ENCODE results near the gene DNAH10. TPM values are rescaled to one million over a fixed set of nuclear protein-coding genes. Genes with fewer than 3 reads are reported as not detected.
"Not testable (repeated sequence)": the region's sequence is repeated elsewhere in the genome, so short reads cannot be mapped to it uniquely, and the experiment has no call there.

The DNAH10 gene
- total RNA-seq, 1 donor, result 0.21 TPM

- Histone ChIP-seq H3K4me1 (ENCODE audit: insufficient read depth, low read length) (no peaks in the 10 kb centered on the region), H3K27me3 (ENCODE audit: insufficient read depth, low read length) (no peaks in the 10 kb centered on the region), H3K9me3 (ENCODE audit: low read depth, low read length) (no peaks in the 10 kb centered on the region), H3K4me3 (ENCODE audit: low read length) (no peak overlapping the region)
Measured at GRCh38 chr12:123905319-123905925, 143.3 kb downstream of the DNAH10 start.

- H3K27me3 ChIP-seq (ENCODE audit: insufficient read depth, low read length), result no peaks in the 10 kb centered on the region
- no peaks in the 10 kb centered on the region for H3K4me1 ChIP-seq (ENCODE audit: insufficient read depth, low read length)
- no peaks in the 10 kb centered on the region for H3K9me3 ChIP-seq (ENCODE audit: low read depth, low read length)
- H3K4me3 ChIP-seq (ENCODE audit: low read length), result no peak overlapping the region
Measured at GRCh38 chr12:123906711-123907420, 144.8 kb downstream of the DNAH10 start.

GRCh38 chr12:123907726-123908476 is 145.8 kb downstream of the DNAH10 start:
- H3K27me3 ChIP-seq (ENCODE audit: insufficient read depth, low read length), result no peaks in the 10 kb centered on the region
- H3K4me3 ChIP-seq (ENCODE audit: low read length), result no peak overlapping the region
- H3K9me3 ChIP-seq (ENCODE audit: low read depth, low read length), result no peaks in the 10 kb centered on the region
- no peaks in the 10 kb centered on the region for H3K4me1 ChIP-seq (ENCODE audit: insufficient read depth, low read length)

- no peaks in the 10 kb centered on the region for H3K9me3 ChIP-seq (ENCODE audit: low read depth, low read length)
- no peaks in the 10 kb centered on the region for H3K27me3 ChIP-seq (ENCODE audit: insufficient read depth, low read length)
- H3K4me1 ChIP-seq (ENCODE audit: insufficient read depth, low read length), result no peaks in the 10 kb centered on the region
- no peak overlapping the region for H3K4me3 ChIP-seq (ENCODE audit: low read length)
Measured at GRCh38 chr12:123908884-123909725, 147.0 kb downstream of the DNAH10 start.

- Histone ChIP-seq H3K27me3 (ENCODE audit: insufficient read depth, low read length) (no peaks in the 10 kb centered on the region), H3K4me1 (ENCODE audit: insufficient read depth, low read length) (no peaks in the 10 kb centered on the region), H3K4me3 (ENCODE audit: low read length) (no peak overlapping the region), H3K9me3 (ENCODE audit: low read depth, low read length) (no peaks in the 10 kb centered on the region)
Measured at GRCh38 chr12:123910057-123910456, 148.0 kb downstream of the DNAH10 start.

GRCh38 chr12:123910761-123911193 is 148.7 kb downstream of the DNAH10 start:
- H3K27me3 ChIP-seq (ENCODE audit: insufficient read depth, low read length), result no peaks in the 10 kb centered on the region
- no peak overlapping the region for H3K4me3 ChIP-seq (ENCODE audit: low read length)
- H3K4me1 ChIP-seq (ENCODE audit: insufficient read depth, low read length), result no peaks in the 10 kb centered on the region
- H3K9me3 ChIP-seq (ENCODE audit: low read depth, low read length), result no peaks in the 10 kb centered on the region

- not testable (repeated sequence) for H3K4me1 ChIP-seq (ENCODE audit: insufficient read depth, low read length); H3K27me3 ChIP-seq (ENCODE audit: insufficient read depth, low read length)
Measured at GRCh38 chr12:123911672-123912409, 149.7 kb downstream of the DNAH10 start.

GRCh38 chr12:123912415-123913380 is 150.6 kb downstream of the DNAH10 start:
- Histone ChIP-seq H3K4me3 (ENCODE audit: low read length) (no peak overlapping the region), H3K27me3 (ENCODE audit: insufficient read depth, low read length) (no peaks in the 10 kb centered on the region), H3K4me1 (ENCODE audit: insufficient read depth, low read length) (no peaks in the 10 kb centered on the region), H3K9me3 (ENCODE audit: low read depth, low read length) (no peaks in the 10 kb centered on the region)

More at GRCh38 chr12:123911672-123912409, 149.7 kb downstream of the DNAH10 start:
- H3K9me3 ChIP-seq (ENCODE audit: low read depth, low read length); H3K4me3 ChIP-seq (ENCODE audit: low read length): not testable (repeated sequence)

GRCh38 chr12:123914726-123915333 is 152.7 kb downstream of the DNAH10 start:
- Histone ChIP-seq H3K9me3 (ENCODE audit: low read depth, low read length) (no peaks in the 10 kb centered on the region), H3K27me3 (ENCODE audit: insufficient read depth, low read length) (no peaks in the 10 kb centered on the region), H3K4me1 (ENCODE audit: insufficient read depth, low read length) (no peaks in the 10 kb centered on the region), H3K4me3 (ENCODE audit: low read length) (no peak overlapping the region)

GRCh38 chr12:123916729-123917128 is 154.6 kb downstream of the DNAH10 start:
- Histone ChIP-seq H3K4me1 (ENCODE audit: insufficient read depth, low read length) (no peaks in the 10 kb centered on the region), H3K4me3 (ENCODE audit: low read length) (no peak overlapping the region), H3K9me3 (ENCODE audit: low read depth, low read length) (no peaks in the 10 kb centered on the region), H3K27me3 (ENCODE audit: insufficient read depth, low read length) (no peaks in the 10 kb centered on the region)

- Histone ChIP-seq H3K4me3 (ENCODE audit: low read length) (no peak overlapping the region), H3K4me1 (ENCODE audit: insufficient read depth, low read length) (no peaks in the 10 kb centered on the region), H3K9me3 (ENCODE audit: low read depth, low read length) (no peaks in the 10 kb centered on the region), H3K27me3 (ENCODE audit: insufficient read depth, low read length) (no peaks in the 10 kb centered on the region)
Measured at GRCh38 chr12:123917337-123917850, 155.3 kb downstream of the DNAH10 start.

- Histone ChIP-seq H3K4me1 (ENCODE audit: insufficient read depth, low read length) (no peaks in the 10 kb centered on the region), H3K4me3 (ENCODE audit: low read length) (no peak overlapping the region), H3K9me3 (ENCODE audit: low read depth, low read length) (no peaks in the 10 kb centered on the region), H3K27me3 (ENCODE audit: insufficient read depth, low read length) (no peaks in the 10 kb centered on the region)
Measured at GRCh38 chr12:123919980-123920360, 157.9 kb downstream of the DNAH10 start.

GRCh38 chr12:123923038-123923437 is 160.9 kb downstream of the DNAH10 start:
- no peak overlapping the region for H3K4me3 ChIP-seq (ENCODE audit: low read length)
- no peaks in the 10 kb centered on the region for H3K9me3 ChIP-seq (ENCODE audit: low read depth, low read length)
- H3K4me1 ChIP-seq (ENCODE audit: insufficient read depth, low read length), result no peaks in the 10 kb centered on the region
- no peaks in the 10 kb centered on the region for H3K27me3 ChIP-seq (ENCODE audit: insufficient read depth, low read length)
